HCT116 (cell line): ENCODE measurements around the gene VPS26A. TPM values are rescaled to one million over a fixed set of nuclear protein-coding genes. Genes with fewer than 3 reads are reported as not detected.

Experiments used
- ATAC-seq: fragments of 200-7000 bp; cut with Tn5 transposase; 2 replicates; pipeline ENCODE4 v1.9.1; 2020; ENCODE audit warnings: mild to moderate bottlenecking, moderate library complexity
- BruUV-seq: library from RNA; stranded (reverse); fragments of 400-500 nt; replicated peaks from 2 replicates; lab custom pipeline; 2021; lab: Mats Ljungman, UMichigan
- CTCF ChIA-PET: fragments of 300-600 bp; sonication (Branson Sonifier 250); formaldehyde crosslinking; loops from one replicate; lab custom pipeline; 2021; ENCODE audit warnings: antibody characterized with exemption; lab: Charles Lee
- POLR2A ChIA-PET: fragments of 300-600, 350-600 bp; sonication (Branson Sonifier 250); formaldehyde crosslinking; loops from one replicate; lab custom pipeline; 2021; ENCODE audit warnings: antibody characterized with exemption; lab: Charles Lee
- RAD21 ChIA-PET, 2 experiments: fragments of 300-600 bp; sonication (Branson Sonifier 250); formaldehyde crosslinking; loops; one replicate each; lab custom pipeline; 2023; ENCODE audit warnings: low total read pairs in 2 of 2; ENCODE audit not compliant: uncharacterized antibody in 2 of 2, unreplicated experiment in 2 of 2, low non-redundant PET in 1 of 2; lab: Charles Lee
- DNase-seq: peaks from one replicate; pipeline ENCODE4 v3.0.0-alpha.2; 2010; ENCODE audit warnings: low read depth, low spot score
- H2AFZ ChIP-seq: fragments of 200-600 bp; shearing (Covaris generic), sonication (generic); 2 replicates; pipeline ENCODE4 v1.6.1; 2017; ENCODE audit warnings: low read depth, mixed run types, mixed read lengths, antibody characterized with exemption, low read length; ENCODE audit not compliant: poor library complexity, severe bottlenecking
- H3K27ac ChIP-seq: 2 replicates; pipeline ENCODE4 v1.5.1; 2012; ENCODE audit warnings: low read depth, low read length
- H3K27me3 ChIP-seq: fragments of 200-600 bp; sonication (generic); 2 replicates; pipeline ENCODE4 v1.6.1; 2016; ENCODE audit warnings: mixed run types, low read length, mixed read lengths; ENCODE audit not compliant: insufficient read depth
- H3K36me3 ChIP-seq, 2 experiments: fragments of 200-500 bp in 1 of 2; fragments of 200-600 bp in 1 of 2; sonication (Bioruptor generic) in 1 of 2; sonication (generic) in 1 of 2; 2 replicates each; pipeline versions ENCODE4 v1.5.1 to v1.6.1; 2014 to 2016; ENCODE audit warnings: low read length in 2 of 2, inconsistent platforms in 1 of 2, mixed read lengths in 1 of 2, mixed run types in 1 of 2; ENCODE audit not compliant: insufficient read depth in 2 of 2, control insufficient read depth in 1 of 2
- H3K4me1 ChIP-seq, 2 experiments: fragments of 200-600 bp in 1 of 2; sonication (generic) in 1 of 2; 2 replicates each; pipeline versions ENCODE4 v1.5.1 to v1.6.1; 2012 to 2017; ENCODE audit warnings: low read length in 2 of 2, inconsistent platforms in 1 of 2, mild to moderate bottlenecking in 1 of 2, mixed read lengths in 1 of 2, mixed run types in 1 of 2, moderate library complexity in 1 of 2; ENCODE audit not compliant: insufficient read depth in 2 of 2, control insufficient read depth in 1 of 2
- H3K4me2 ChIP-seq: fragments of 200-600 bp; sonication (generic); 2 replicates; pipeline ENCODE4 v1.6.1; 2017; ENCODE audit warnings: mixed run types, low read length, mixed read lengths
- H3K4me3 ChIP-seq, 2 experiments: fragments of 200-600 bp in 1 of 2; sonication (generic) in 1 of 2; replicated peaks in 1 of 2; 2 replicates each; pipeline ENCODE4 v1.5.1; 2011 to 2016; ENCODE audit warnings: low read length in 2 of 2, control low read depth in 1 of 2, low read depth in 1 of 2, mild to moderate bottlenecking in 1 of 2, mixed read lengths in 1 of 2, mixed run types in 1 of 2
- H3K79me2 ChIP-seq: fragments of 200-600 bp; sonication (generic); 2 replicates; pipeline ENCODE4 v1.6.1; 2017; ENCODE audit warnings: mild to moderate bottlenecking, mixed run types, low read length, moderate library complexity, mixed read lengths; ENCODE audit not compliant: insufficient read depth
- H3K9ac ChIP-seq: fragments of 200-600 bp; sonication (generic); 2 replicates; pipeline ENCODE4 v1.6.1; 2016; ENCODE audit warnings: low read length, mixed read lengths
- H3K9me2 ChIP-seq: fragments of 200-600 bp; sonication (generic), shearing (Covaris generic); 2 replicates; pipeline ENCODE4 v1.6.1; 2017; ENCODE audit warnings: mixed run types, mild to moderate bottlenecking, moderate library complexity; ENCODE audit not compliant: insufficient read depth
- H3K9me3 ChIP-seq, 2 experiments: fragments of 200-500 bp in 1 of 2; fragments of 200-600 bp in 1 of 2; sonication (Bioruptor generic) in 1 of 2; sonication (generic) in 1 of 2; 2 replicates each; pipeline ENCODE4 v1.6.1; 2014 to 2017; ENCODE audit warnings: low read length in 2 of 2, mixed read lengths in 2 of 2, inconsistent platforms in 1 of 2, low read depth in 1 of 2, mild to moderate bottlenecking in 1 of 2, mixed run types in 1 of 2, moderate library complexity in 1 of 2; ENCODE audit not compliant: control insufficient read depth in 1 of 2, insufficient read depth in 1 of 2
- H4K20me1 ChIP-seq: fragments of 200-600 bp; sonication (generic), shearing (Covaris generic); 2 replicates; pipeline ENCODE4 v1.6.1; 2017; ENCODE audit warnings: mixed run types, mild to moderate bottlenecking, moderate library complexity; ENCODE audit not compliant: insufficient read depth
- CEBPB ChIP-seq: IDR thresholded peaks from 2 replicates; pipeline ENCODE4 v1.6.1; 2012; ENCODE audit warnings: low read depth
- CTCF ChIP-seq, 3 experiments: fragments of 200-600 bp in 1 of 3; sonication (generic) in 1 of 3; IDR thresholded peaks in 2 of 3; conservative IDR thresholded peaks in 1 of 3; 2 replicates each; pipeline ENCODE4 v1.5.1; 2012 to 2017; ENCODE audit warnings: low read depth in 2 of 3, low read length in 2 of 3, antibody characterized with exemption in 1 of 3, borderline replicate concordance in 1 of 3, control low read depth in 1 of 3, mild to moderate bottlenecking in 1 of 3, mixed read lengths in 1 of 3, mixed run types in 1 of 3, moderate library complexity in 1 of 3; ENCODE audit not compliant: insufficient read depth in 1 of 3
- ELF1 ChIP-seq: IDR thresholded peaks from 2 replicates; pipeline ENCODE4 v1.6.1; 2012; ENCODE audit warnings: low read depth, borderline replicate concordance
- EZH2 ChIP-seq: fragments of 200-600 bp; sonication (generic); IDR thresholded peaks from 2 replicates; pipeline ENCODE4 v1.6.1; 2017; ENCODE audit warnings: antibody characterized with exemption, mixed run types
- EZH2phosphoT487 ChIP-seq: fragments of 200-600 bp; IDR thresholded peaks from 2 replicates; pipeline ENCODE4 v1.6.1; 2018; ENCODE audit warnings: antibody characterized with exemption, borderline replicate concordance
- FOSL1 ChIP-seq: IDR thresholded peaks from 2 replicates; pipeline ENCODE4 v1.6.1; 2012; ENCODE audit warnings: low read depth
- JUND ChIP-seq: IDR thresholded peaks from 2 replicates; pipeline ENCODE4 v1.6.1; 2012
- MAX ChIP-seq: IDR thresholded peaks from 2 replicates; pipeline ENCODE4 v1.6.1; 2012
- POLR2A ChIP-seq: IDR thresholded peaks from 2 replicates; pipeline ENCODE4 v1.7.0; 2011; ENCODE audit warnings: borderline replicate concordance; ENCODE audit not compliant: insufficient read depth, insufficient read length; ENCODE audit errors: extremely low read depth
- POLR2AphosphoS5 ChIP-seq: IDR thresholded peaks from 2 replicates; pipeline ENCODE4 v1.6.1; 2011; ENCODE audit warnings: mild to moderate bottlenecking, low read depth, low read length, moderate library complexity
- RAD21 ChIP-seq: IDR thresholded peaks from 2 replicates; pipeline ENCODE4 v1.6.1; 2012; ENCODE audit warnings: low read depth, mild to moderate bottlenecking
- REST ChIP-seq: IDR thresholded peaks from 2 replicates; pipeline ENCODE4 v1.6.1; 2012; ENCODE audit warnings: low read depth
- SIN3A ChIP-seq: IDR thresholded peaks from 2 replicates; pipeline ENCODE4 v1.6.1; 2012; ENCODE audit warnings: low read depth
- SP1 ChIP-seq: IDR thresholded peaks from 2 replicates; pipeline ENCODE4 v1.6.1; 2012; ENCODE audit warnings: low read depth
- SRF ChIP-seq: IDR thresholded peaks from 2 replicates; pipeline ENCODE4 v1.6.1; 2012; ENCODE audit warnings: low read depth
- TCF7L2 ChIP-seq: IDR thresholded peaks from 2 replicates; pipeline ENCODE4 v1.7.0; 2011; ENCODE audit warnings: borderline replicate concordance, inconsistent platforms; ENCODE audit not compliant: insufficient read depth, insufficient read length; ENCODE audit errors: extremely low read depth
- ZFX ChIP-seq: fragments of 450-650 bp; IDR thresholded peaks from 2 replicates; pipeline ENCODE4 v1.6.1; 2017
- ZNF274 ChIP-seq: fragments of 200-500 bp; sonication (Bioruptor generic); IDR thresholded peaks from 2 replicates; pipeline ENCODE4 v1.6.1; 2014; ENCODE audit warnings: mild to moderate bottlenecking, low read depth, low read length, inconsistent platforms
- intact Hi-C: fragments of 100-400 bp; cut with micrococcal nuclease; formaldehyde crosslinking; loops from 2 replicates; pipeline ENCODE4 v1.10.0; 2022
- total RNA-seq: library from RNA; stranded (reverse); gene quantifications from one replicate; pipeline ENCODE4 v1.2.1, GENCODE V29; 2021; ENCODE audit not compliant: unreplicated experiment
- TF ChIP-seq, protein P1 (sequence below): IDR thresholded peaks from 2 replicates; pipeline ENCODE4 v1.6.1; 2012
- TF ChIP-seq, protein P2 (sequence below): IDR thresholded peaks from 2 replicates; pipeline ENCODE4 v1.6.1; 2011; ENCODE audit warnings: mild to moderate bottlenecking, low read length, moderate library complexity; ENCODE audit not compliant: insufficient replicate concordance; ENCODE audit errors: extremely low read depth

Gene VPS26A
- total RNA-seq, 1 experiment from 2014 or later: 65.1 TPM

- no peak for ATAC-seq
- H3K4me2 ChIP-seq: no peak within 1 kb of the TSS
- H3K27ac ChIP-seq: no peak within 1 kb of the TSS
- H3K36me3 ChIP-seq: no peaks in the 10 kb centered on the region
- H3K9me2 ChIP-seq: no peaks in the 10 kb centered on the region
- H4K20me1 ChIP-seq: no peaks in the 10 kb centered on the region
- ChIA-PET RAD21 (no interaction called here), POLR2A (no interaction called here), CTCF (no interaction called here)
- H3K4me1 ChIP-seq: peaks cover 0 to under 1% of the 10 kb centered on the region in 2 experiments; a peak in 1 of 4 replicates
- H3K79me2 ChIP-seq: no peaks in the 10 kb centered on the region
- no TSS peak for BruUV-seq
- no peak within 1 kb of the TSS for H2AFZ ChIP-seq
- H3K4me3 ChIP-seq: no peak within 1 kb of the TSS
- H3K9me3 ChIP-seq: no peaks in the 10 kb centered on the region
- H3K9ac ChIP-seq: no peak within 1 kb of the TSS
- no peaks in the 10 kb centered on the region for H3K27me3 ChIP-seq
- intact Hi-C loops: no loop called here
- no peak for DNase-seq
- TF ChIP-seq SP1 (no peak), EZH2 (no peak), CEBPB (no peak), FOSL1 (no peak), ZFX (no peak), SIN3A (no peak), ELF1 (no peak), REST (no peak), RAD21 (no peak), SRF (no peak), ZNF274 (no peak), POLR2A (no peak), MAX (no peak), CTCF (IDR thresholded peaks at IDR 0.05 in 2 of 3, conservative IDR thresholded peaks at IDR 0.05 in 1 of 3; ENCODE audit: borderline replicate concordance in 1 of 3, insufficient read depth in 1 of 3, low read depth in 2 of 3, low read length in 2 of 3) (no peak), TCF7L2 (no peak), EZH2phosphoT487 (no peak), POLR2AphosphoS5 (no peak), JUND (no peak)
- TF ChIP-seq, protein P1, sequence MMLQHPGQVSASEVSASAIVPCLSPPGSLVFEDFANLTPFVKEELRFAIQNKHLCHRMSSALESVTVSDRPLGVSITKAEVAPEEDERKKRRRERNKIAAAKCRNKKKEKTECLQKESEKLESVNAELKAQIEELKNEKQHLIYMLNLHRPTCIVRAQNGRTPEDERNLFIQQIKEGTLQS: no peak
- TF ChIP-seq, protein P2, sequence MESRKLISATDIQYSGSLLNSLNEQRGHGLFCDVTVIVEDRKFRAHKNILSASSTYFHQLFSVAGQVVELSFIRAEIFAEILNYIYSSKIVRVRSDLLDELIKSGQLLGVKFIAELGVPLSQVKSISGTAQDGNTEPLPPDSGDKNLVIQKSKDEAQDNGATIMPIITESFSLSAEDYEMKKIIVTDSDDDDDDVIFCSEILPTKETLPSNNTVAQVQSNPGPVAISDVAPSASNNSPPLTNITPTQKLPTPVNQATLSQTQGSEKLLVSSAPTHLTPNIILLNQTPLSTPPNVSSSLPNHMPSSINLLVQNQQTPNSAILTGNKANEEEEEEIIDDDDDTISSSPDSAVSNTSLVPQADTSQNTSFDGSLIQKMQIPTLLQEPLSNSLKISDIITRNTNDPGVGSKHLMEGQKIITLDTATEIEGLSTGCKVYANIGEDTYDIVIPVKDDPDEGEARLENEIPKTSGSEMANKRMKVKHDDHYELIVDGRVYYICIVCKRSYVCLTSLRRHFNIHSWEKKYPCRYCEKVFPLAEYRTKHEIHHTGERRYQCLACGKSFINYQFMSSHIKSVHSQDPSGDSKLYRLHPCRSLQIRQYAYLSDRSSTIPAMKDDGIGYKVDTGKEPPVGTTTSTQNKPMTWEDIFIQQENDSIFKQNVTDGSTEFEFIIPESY: no peak
These were observed 36.1 kb upstream of the VPS26A start, which contains the start of gene SRGN for GRCh38 chr10:69087590-69088470. SRGN (plus strand) TSS chr10:69088103; CDS start chr10:69088158, 55 bp downstream.
